ENCODE results near the gene FARP1. TPM values are rescaled to one million over a fixed set of nuclear protein-coding genes. Genes with fewer than 3 reads are reported as not detected.

FARP1 gene
- total RNA-seq, 1 donor from 2014 or later = 289 TPM

GRCh38 chr13:98280176-98280510 is 137.2 kb downstream of the FARP1 start:
- Mint-ChIP-seq H3K4me1 (peaks cover 19% of the 10 kb centered on the region), H3K9me3 (no peaks in the 10 kb centered on the region), H3K27ac (peak overlapping the region; percentile 66), H3K36me3 (no peaks in the 10 kb centered on the region), H3K27me3 (ENCODE audit: low read depth) (no peaks in the 10 kb centered on the region), H3K4me3 (no peak overlapping the region)
- no peak for DNase-seq (ENCODE audit: low spot score in 2 of 2, unreplicated experiment in 2 of 2)
- no peak for TF ChIP-seq CTCF (IDR thresholded peaks at IDR 0.05; ENCODE audit: unreplicated experiment)

- TF ChIP-seq CTCF (IDR thresholded peaks at IDR 0.05; ENCODE audit: unreplicated experiment) = no peak
- no peak for DNase-seq (ENCODE audit: low spot score in 2 of 2, unreplicated experiment in 2 of 2)
- H3K9me3 Mint-ChIP-seq = no peaks in the 10 kb centered on the region
- H3K27me3 Mint-ChIP-seq (ENCODE audit: low read depth) = no peaks in the 10 kb centered on the region
- peaks cover 19% of the 10 kb centered on the region for H3K4me1 Mint-ChIP-seq
- H3K36me3 Mint-ChIP-seq = peaks cover 3% of the 10 kb centered on the region
- no peak overlapping the region for H3K4me3 Mint-ChIP-seq
- no peak overlapping the region for H3K27ac Mint-ChIP-seq
Measured at GRCh38 chr13:98284679-98285078, 141.8 kb downstream of the FARP1 start.

- peaks cover 13% of the 10 kb centered on the region for H3K4me1 Mint-ChIP-seq
- H3K9me3 Mint-ChIP-seq = no peaks in the 10 kb centered on the region
- H3K27me3 Mint-ChIP-seq (ENCODE audit: low read depth) = no peaks in the 10 kb centered on the region
- peaks cover 7% of the 10 kb centered on the region for H3K36me3 Mint-ChIP-seq
- DNase-seq (ENCODE audit: low spot score in 2 of 2, unreplicated experiment in 2 of 2) = no peak
- H3K27ac Mint-ChIP-seq = no peak overlapping the region
- no peak for TF ChIP-seq CTCF (IDR thresholded peaks at IDR 0.05; ENCODE audit: unreplicated experiment)
- no peak overlapping the region for H3K4me3 Mint-ChIP-seq
Measured at GRCh38 chr13:98285317-98285716, 142.4 kb downstream of the FARP1 start.

GRCh38 chr13:98285852-98286594 is 143.1 kb downstream of the FARP1 start:
- DNase-seq (ENCODE audit: low spot score in 2 of 2, unreplicated experiment in 2 of 2) = no peak
- H3K4me3 Mint-ChIP-seq = no peak overlapping the region
- no peaks in the 10 kb centered on the region for H3K27me3 Mint-ChIP-seq (ENCODE audit: low read depth)
- H3K36me3 Mint-ChIP-seq = peaks cover 9% of the 10 kb centered on the region
- TF ChIP-seq CTCF (IDR thresholded peaks at IDR 0.05; ENCODE audit: unreplicated experiment) = no peak
- H3K9me3 Mint-ChIP-seq = no peaks in the 10 kb centered on the region
- H3K4me1 Mint-ChIP-seq = peaks cover 10% of the 10 kb centered on the region
- no peak overlapping the region for H3K27ac Mint-ChIP-seq

GRCh38 chr13:98286799-98287198 is 143.9 kb downstream of the FARP1 start:
- H3K27me3 Mint-ChIP-seq (ENCODE audit: low read depth) = no peaks in the 10 kb centered on the region
- no peak for TF ChIP-seq CTCF (IDR thresholded peaks at IDR 0.05; ENCODE audit: unreplicated experiment)
- DNase-seq (ENCODE audit: low spot score in 2 of 2, unreplicated experiment in 2 of 2) = no peak
- peak overlapping the region; percentile 73 for H3K27ac Mint-ChIP-seq
- peaks cover 10% of the 10 kb centered on the region for H3K4me1 Mint-ChIP-seq
- H3K9me3 Mint-ChIP-seq = no peaks in the 10 kb centered on the region
- peaks cover 9% of the 10 kb centered on the region for H3K36me3 Mint-ChIP-seq
- no peak overlapping the region for H3K4me3 Mint-ChIP-seq

Measured in mesothelial cell of epicardium (in vitro differentiated cells).